ENCODE data around the gene SORCS2.

The SORCS2 gene

DNA sequence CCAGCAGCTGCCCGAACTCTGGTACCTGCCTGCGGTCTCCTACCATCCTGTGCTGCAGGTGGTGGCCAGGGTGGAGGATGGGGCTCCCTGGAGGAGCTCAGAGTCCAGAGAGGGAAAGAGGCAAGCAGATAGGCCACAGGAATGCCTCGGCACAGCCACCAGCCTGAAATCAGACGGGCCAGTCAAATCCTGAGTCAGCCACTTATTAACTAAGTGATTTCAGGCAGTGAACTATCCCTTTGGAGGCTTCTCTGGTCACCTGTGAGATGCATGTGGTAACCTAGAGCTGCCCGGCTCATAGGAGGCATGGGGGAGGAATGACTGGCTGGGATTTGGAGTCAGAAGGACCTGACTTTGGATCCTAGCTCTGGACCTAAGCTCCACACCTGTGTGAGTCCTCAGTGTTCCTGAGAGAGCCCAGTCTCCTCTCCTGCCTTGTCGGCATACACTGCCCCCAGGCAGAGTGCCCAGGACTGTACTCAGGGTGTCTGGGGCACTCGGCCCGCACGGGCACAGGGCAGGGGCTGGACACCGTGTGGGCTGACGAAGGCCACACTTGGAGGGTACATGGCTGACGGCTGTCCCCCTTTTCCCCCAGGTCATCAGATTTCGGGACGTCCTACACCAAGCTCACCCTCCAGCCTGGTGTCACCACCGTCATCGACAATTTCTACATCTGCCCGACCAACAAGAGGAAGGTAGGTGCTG is 338.7 kb downstream of the SORCS2 start:
- DNase-seq (ENCODE audit: low read depth) = no peak

DNA sequence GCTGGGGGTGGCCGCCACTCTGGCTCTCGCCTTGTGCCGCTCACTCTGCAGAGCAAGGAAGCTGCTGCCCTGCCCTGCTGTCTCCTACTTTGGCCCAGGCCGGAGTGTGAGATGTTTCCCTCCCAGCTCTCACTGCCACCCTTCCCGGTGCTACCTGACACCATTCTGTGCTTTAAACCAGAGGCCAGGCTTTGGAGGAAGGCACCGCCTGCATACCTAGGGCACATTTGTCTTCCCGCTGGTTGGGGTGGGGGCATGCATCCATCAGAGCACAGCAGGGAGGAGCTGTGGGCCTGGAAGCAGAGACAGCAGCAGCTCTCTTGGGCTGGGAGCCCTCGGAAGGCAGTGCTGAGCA is 339.3 kb downstream of the SORCS2 start:
- DNase-seq (ENCODE audit: low read depth) = no peak

DNA sequence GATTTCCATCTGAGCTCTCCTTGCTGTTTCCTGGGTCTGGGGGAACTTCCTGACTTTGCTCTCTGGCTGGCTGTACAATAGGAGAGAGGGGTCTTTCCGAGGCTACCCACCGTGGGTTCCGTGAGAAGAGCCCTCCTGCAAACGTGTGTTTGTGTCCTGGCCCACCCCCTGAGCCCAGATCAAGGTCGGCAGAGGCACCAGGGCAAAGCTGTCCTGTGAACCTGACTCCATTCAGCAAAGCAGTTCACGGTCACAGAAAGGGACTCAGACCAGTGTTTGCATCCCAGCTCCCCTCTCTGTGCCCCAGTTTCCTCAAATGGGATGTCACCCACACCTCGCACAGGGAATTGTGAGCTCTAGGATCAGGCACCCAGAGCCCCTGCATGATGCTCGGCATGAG is 339.7 kb downstream of the SORCS2 start:
- DNase-seq (ENCODE audit: low read depth) = no peak

DNA sequence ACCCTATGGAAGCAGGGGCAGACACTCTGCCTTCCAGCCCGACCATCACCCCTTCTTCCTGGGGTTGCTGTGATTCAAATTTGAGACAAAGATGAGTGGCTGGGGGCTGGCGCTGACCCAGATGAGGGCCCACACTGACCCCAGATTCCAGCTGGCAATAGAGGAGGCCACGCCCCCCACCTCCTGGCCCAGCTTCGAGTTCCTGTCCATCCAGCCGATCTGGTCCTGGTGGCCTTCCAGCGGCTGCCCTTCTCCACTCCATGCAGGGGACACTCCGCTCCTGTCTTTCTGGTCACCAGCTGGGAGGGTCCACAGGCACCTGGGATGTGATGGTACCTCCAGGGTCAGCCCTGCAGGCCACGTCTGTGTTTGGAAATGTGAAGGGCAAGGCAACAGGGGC is 340.9 kb downstream of the SORCS2 start:
- DNase-seq (ENCODE audit: low read depth) = no peak

DNA sequence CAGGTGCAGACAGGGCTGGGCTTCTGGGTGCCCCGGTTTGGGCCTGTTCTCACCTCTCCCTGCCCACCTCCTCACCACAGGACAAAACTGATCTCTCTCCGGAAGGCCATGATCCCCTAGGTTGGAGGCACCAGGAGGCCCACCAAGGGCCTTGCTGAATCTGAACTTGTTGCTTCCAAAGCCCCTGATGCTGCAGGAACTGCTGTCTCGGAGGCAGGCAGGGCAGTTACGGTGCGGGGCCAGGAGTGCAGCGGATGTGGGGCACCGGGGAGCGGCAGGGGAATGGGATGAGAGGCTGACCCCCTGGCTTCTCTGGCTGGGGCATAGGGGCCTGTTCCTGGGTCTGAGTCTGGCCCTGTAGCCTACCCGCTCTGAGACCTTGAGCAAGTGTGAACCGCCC is 342.8 kb downstream of the SORCS2 start:
- no peak for DNase-seq (ENCODE audit: low read depth)

DNA sequence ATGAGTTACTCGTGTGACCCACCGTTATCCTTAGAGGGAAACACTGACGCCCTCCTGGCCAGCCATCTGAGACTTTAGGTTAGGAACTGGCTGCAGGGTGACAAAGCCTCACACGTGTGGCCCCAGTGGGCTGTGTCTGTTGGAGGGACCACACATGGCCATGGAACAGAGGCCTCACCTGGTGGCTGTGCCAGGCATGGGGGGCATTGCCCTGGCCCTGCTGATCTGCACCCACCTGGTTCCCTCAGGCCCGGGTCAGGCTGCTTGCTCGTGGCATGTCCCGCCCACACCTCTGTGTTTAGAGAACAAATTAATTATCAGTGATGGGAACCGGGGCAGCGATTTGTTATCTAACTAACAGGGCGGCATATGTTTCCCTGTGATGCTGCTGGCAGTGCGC is 343.3 kb downstream of the SORCS2 start:
- DNase-seq (ENCODE audit: low read depth) = no peak

DNA sequence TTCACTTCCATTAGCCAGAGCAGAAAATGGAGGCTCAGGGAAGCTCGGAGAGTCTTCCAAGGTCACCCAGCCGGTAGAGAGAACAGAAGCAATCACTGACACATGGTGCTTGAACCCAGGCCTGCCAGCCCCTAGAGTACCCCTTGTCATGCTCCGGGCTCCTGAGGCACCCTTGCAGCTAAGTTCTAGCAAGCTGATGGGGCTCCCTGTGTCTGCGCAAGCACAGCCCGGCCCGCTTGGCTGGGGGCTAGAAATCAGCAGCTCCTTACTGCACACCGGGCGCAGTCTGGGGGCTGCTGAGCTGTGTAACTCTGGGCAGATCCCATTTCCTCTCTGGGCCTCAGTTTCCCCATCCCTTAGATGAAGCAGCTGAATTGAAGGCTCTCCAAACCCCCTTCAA is 344.5 kb downstream of the SORCS2 start:
- no peak for DNase-seq (ENCODE audit: low read depth)

DNA sequence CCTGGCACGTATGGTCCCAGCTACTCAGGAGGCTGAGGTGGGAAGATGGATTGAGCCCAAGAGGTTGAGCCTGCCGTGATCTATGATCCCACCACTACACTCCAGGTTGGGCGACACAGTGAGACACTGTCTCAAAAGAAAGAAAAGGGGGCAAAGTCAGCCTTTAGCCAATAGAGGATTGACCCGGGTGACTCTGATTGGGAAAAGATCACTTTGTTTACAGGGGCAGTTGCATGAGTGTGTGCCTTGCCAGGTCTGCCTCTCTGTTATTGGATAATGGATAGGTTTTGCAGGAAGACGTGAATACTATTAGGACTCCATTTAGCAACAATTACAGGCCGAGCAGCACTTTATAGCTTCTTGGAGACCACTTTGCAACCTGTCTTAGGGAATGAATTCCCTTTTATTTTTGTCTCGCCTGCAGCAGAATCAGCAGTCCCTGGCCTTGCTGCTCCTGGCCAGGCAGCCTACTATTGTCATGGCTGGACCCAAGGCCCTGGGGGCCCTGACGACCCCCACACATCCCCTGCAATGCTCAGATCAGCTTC is 345.6 kb downstream of the SORCS2 start:
- no peak for DNase-seq (ENCODE audit: low read depth)

DNA sequence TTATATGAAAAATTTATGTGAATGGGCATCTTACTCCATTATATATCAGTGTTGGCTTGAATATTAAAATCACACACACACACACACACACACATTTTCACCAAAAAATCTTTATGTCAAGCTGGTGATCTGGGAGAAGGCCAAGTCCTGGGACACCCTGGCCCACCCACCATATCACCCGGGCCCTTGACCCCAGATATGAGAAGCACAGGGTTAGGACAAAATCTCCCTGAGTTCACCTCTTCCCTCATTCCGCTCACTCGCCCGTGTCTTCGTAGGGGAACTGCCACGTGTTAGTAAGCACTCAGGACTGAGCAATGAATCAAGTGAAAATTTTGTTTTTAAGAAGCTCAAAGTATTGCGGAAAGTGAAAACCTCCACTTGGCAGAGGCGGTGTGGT is 346.2 kb downstream of the SORCS2 start:
- DNase-seq (ENCODE audit: low read depth) = no peak

DNA sequence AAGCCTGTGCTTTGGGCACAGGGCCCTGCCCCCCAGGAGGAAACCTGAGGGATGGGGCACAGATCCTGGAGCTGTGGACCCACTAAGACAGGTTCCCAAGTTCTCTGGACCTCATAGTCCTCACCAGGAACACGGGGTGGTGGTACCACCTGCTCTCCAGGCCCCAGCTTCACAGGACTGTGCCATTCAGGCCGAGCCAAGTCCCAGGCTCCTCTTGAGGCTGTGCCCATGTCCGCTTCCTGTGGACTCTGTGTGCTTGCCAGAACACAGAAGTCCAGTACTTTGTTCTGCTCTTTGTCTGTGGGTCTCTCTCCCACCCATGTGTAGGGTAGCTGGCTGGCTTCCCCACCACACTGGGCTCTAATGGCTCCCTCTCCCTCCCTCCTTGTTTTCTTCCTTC is 346.8 kb downstream of the SORCS2 start:
- DNase-seq (ENCODE audit: low read depth) = no peak

DNA sequence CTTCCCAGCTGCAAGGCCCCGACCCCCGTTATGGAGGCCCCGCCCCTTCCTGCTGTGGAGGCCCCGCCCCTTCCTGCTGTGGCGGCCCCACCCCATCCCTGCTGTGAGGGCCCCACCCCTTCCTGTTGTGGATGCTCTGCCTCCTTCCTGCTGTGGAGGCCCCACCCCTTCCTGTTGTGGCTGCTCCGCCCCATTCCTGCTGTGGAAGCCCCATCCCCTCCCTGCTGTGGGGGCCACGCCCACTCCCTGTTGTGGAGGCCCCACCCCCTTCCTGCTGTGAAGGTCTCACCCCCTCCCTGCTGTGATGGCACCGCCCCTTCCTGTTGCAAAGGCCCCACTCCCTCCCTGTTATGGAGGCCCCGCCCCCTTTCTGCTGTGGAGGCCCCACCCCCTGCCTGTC is 347.3 kb downstream of the SORCS2 start:
- peak; percentile 26 for DNase-seq (ENCODE audit: low read depth)

DNA sequence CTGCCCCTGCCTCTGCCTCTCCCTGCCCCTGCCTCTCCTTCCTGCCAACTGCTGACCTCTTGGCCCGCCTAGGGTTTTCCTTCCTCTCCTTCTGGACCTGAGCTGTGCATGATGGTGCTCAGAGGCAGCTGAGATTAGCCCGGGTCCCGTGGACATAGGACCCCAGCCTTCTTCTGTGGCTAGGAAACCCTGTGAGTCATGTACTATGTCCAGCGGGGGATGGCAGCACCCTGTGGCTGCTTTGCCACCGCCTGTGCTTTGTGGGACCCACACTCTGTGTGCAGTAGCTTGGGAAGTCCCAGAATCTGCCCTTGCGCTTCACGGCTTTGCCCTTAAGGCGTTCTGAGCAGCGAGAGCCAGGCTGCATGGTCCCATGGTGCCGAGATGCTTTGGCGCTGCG is 347.9 kb downstream of the SORCS2 start:
- DNase-seq (ENCODE audit: low read depth) = no peak

DNA sequence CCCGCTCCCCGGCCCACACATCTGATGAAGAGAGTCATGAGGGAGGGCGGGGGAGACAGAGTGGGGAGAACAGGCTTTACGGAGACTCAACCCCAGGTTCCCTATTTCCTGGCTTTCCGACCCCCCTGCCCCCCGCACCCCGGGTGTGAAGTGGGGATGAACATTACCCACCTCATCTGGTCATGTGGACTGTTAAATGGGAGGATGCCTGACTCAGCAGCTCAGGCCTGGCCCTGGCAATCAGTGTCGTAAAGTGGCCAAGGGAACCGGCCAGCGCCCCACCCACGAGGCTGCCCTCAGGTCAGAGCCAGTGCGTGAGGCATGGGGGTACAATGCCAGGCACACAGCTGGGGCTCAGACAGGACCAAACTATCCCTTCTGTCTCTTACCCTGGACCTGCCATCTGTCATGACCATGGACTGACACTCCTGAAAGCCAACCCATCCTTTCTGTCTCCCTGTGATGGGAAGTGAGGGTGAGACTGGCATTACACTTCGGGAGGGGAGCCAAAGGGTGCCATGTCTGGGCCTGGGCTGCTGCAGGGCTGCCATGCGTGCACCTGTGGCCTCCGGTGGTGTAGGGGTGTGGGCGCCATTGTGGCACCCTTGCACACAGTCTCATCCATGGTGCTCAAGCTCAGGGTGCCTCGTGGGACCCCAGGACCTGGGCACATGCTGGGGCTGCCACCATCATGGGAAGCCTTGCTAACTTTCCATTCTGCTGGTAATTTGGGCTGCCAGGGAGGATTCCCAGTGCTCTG is 348.5 kb downstream of the SORCS2 start:
- no peak for DNase-seq (ENCODE audit: low read depth)

DNA sequence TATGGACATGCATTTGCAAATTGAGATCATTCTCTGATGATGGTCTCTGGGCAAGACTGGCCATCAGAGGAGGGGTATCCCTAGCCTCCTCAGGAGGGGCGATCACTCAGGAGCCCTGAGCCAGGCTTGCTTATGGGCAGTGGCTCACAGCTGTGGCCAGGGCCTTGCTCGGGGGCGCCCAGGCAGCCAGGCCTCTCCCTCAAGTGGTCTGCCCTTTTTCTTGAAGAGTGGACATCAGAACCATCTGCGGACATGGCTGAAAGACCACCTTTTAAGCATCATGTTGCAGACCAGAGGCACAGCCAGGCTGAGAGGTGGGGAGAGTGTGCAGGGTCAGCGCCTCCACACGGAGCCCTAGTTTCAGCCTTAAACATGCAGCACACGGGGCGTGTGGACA is 349.1 kb downstream of the SORCS2 start:
- no peak for DNase-seq (ENCODE audit: low read depth)

DNA sequence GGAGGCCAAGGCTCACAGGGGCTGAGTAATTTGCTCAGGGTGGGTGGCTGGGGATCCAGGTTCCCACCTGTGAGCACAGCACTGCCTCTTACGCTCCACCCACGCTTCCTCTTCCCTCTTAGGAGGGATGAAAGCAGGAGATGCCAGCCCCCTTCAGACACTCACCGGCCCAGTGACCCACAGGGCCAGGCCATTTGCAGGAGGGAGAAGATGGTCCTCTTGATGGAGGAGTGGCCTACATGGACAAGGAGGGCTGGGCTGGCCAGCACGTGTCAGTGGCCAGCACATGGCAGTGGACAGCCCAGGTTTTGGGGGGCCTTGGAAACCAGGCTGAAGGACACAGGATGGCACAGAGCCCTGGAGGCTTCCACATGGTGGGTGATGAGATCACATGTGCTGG is 350.4 kb downstream of the SORCS2 start:
- DNase-seq (ENCODE audit: low read depth) = no peak

DNA sequence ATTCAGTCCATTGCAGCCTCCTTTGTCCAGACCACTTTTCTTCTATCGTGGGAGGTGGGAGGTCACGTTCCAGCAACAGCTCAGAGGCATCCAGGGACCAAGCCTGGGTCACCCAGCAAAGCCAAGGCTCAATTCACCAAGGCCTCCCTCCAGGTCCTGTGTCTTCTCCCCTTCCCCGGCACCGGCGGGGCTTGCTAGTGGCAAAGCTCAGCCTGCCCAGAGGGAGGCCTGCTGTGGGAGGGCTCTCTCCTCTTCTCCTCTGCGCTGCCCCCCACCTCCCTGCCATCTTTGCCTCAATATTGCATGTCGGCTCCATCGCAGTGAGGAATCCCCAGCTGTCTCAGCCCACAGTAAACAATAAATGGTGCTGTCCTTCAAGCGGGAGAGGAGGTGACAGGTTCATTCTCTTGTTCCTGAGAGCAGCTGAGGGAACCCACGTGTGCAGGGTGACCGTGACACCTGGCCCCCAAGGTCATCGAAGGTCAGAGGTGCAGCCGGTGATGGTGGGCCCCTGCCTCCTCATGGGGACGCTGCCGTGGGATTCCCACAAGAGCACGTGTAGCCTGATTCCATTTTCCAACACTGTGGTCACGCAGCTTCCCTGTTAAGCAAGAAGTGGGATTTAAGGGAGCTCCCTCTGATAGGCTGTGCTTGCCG is 353.9 kb downstream of the SORCS2 start:
- DNase-seq (ENCODE audit: low read depth) = no peak

DNA sequence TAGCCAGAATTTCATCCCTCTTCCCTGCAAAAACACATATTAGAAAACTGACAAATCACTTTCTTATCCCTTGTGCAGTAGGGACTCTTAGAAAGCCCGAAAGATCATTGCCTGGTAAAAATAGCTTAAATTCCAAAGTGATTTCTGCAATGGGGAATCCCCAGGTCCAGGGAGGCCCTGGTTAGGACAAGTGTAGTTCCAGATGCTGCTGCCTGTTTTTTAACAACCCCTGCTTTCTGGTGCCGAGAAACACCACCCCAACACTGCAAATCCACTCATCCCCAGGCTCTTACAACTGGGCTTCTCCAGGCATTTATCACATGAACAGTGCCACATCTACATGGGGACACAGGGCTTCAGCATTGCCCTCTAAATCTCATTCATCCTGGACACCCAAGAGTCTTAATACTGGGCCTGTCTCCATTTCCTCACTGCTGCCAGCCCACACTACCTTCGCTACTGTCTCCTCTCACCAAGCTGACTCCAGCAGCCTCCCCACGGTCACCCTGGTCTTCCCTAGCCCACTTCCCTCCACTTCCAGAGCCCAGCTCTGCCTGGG is 354.6 kb downstream of the SORCS2 start:
- no peak for DNase-seq (ENCODE audit: low read depth)

DNA sequence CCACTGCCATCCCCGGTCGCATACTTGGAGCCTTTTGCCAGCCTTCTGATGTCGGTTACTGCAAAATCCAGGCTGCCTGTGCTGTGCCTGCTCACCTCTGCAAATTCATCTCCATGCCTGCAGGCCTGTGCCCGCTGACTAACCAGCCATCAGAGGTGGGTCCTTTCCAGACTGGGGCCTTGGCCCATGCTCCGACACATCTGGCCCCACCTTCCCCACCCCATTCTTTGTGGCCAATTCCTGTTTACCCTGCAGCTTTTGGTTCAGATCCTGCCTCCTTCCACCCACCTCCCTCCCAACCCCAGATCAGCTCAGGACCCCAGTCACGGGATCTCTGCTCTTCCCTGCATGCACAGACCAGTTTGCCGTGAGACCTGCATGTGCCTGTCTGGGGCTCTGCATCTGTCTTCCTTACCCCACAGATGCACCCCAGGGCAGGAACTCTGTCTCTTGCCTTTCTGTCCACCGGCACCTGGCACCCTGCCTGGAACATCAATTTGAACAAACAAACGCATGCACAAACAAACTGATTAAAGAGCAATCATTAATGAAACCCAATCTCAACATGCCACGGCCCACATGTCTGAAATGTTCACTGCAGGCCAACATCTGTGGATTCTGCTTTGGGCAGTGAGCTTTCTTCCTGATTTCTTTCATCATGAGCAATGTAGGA is 355.2 kb downstream of the SORCS2 start:
- no peak for DNase-seq (ENCODE audit: low read depth)

DNA sequence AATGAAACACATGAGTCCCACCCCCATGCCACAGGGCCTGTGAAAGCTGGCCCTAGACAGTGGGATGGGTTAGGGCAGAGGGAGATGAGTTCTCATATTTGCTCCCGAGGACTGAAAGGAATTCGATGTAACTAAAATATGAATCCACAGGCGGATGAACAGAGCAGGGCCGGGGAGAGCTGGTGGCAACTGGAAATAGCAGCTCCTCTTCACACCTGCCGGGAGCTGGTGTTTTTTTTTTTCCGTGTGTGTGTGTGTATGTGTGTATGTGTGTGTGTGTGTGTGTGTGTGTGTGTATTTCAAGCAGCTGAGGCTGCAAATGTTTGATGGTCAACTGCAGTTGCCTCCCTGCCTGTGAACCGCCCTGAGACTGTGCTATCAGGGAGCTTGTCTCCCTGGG is 357.5 kb downstream of the SORCS2 start:
- no peak for DNase-seq (ENCODE audit: low read depth)

DNA sequence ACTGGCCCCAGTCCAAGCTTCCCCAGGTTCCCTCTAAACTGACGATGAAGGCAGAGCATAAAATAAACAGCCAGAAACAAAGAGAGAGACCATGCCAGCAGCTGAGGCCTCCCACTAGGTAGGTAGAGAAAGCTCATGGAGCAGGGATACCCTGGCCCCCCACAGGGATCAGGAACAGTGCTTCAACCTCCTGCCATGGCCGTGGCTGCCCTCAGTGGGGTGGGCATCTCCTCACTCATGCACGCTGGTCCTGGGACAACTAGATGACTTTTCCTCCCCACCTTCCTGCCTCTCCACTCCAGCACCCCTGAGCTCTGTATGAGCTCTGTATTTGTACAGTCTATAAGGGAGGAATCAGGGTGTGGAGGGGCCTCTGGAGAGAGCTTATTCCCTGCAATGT is 360.1 kb downstream of the SORCS2 start:
- no peak for DNase-seq (ENCODE audit: low read depth)

DNA sequence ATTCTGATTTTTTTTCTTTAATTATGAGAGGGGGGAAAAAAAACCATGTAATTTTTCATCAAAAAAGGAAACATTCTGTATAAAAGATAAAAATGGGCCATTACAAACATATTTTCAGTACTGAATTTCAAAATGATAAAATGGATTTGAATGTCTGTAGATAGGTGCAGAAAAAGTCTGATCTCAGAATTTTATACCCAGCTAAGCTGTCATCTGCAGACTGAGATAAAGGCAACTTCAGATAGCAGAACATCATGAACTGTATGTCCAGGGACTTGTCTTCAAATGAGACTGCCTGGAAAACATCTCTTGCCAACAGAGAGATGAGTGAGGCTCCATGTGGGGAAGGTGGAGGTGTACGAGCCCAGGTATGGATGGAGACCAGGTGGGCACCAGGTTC is 360.9 kb downstream of the SORCS2 start:
- DNase-seq (ENCODE audit: low read depth) = no peak

DNA sequence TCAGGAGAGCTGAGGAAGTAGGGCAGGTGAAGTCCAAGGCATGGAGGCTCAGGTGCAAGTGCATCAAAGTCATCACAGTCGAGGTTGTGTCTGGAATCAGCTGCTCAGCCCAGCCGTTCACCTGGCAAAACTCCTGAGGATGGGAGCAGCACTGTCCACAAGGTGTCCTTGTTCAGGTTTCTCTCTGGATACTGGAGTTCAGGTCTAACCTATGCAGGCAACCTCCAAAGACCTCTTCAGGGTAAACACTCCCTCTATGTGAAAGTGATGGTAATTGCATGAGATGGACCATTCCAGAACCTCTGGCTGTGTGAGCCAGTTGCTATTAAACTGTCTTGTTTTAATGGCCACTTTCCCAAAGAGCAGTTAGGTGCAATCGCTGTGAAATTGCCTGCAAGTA is 362.6 kb downstream of the SORCS2 start:
- no peak for DNase-seq (ENCODE audit: low read depth)
